K562 (cell line): Measurements from ENCODE around the gene SLC27A2. TPM values are rescaled to one million over a fixed set of nuclear protein-coding genes. Genes with fewer than 3 reads are reported as not detected.

Experiments used
- ADNP ChIP-seq: fragments of 200-800 bp; sonication (Bioruptor generic); IDR thresholded peaks from 2 replicates; pipeline ENCODE4 v1.6.1; 2016; ENCODE audit warnings: missing genetic modification characterization, missing compliant biosample characterization
- HMG20A ChIP-seq: fragments of 450-650 bp; formaldehyde crosslinking; conservative IDR thresholded peaks from 2 replicates; pipeline ENCODE4 v1.4.0; 2020; ENCODE audit warnings: mild to moderate bottlenecking, mixed read lengths
- MCM3 ChIP-seq: fragments of 450-650 bp; IDR thresholded peaks from 2 replicates; pipeline ENCODE4 v1.6.1; 2016
- PPARD ChIP-seq: fragments of 250-450 bp; sonication (Bioruptor Pico); IDR thresholded peaks from 2 replicates; pipeline ENCODE4 v1.8.0; 2022; ENCODE audit warnings: inconsistent platforms, mild to moderate bottlenecking, moderate library complexity
- ZFPM2 ChIP-seq: fragments of 250-450 bp; sonication (Bioruptor Pico); IDR thresholded peaks from 2 replicates; pipeline ENCODE4 v1.5.1; 2022; ENCODE audit warnings: mild to moderate bottlenecking
- ZNF239 ChIP-seq: fragments of 250-450 bp; sonication (Bioruptor Pico); IDR thresholded peaks from 2 replicates; pipeline ENCODE4 v1.4.0; 2020; ENCODE audit warnings: mild to moderate bottlenecking
- polyA plus RNA-seq, 8 experiments: library from polyadenylated mRNA; depleted of rRNA in 4 of 8; stranded (reverse) in 5 of 8; unstranded in 3 of 8; fragments of >200 nt; fragmentation: Nextera tagmentation in 2 of 8; fragmentation: Illumina TruSeq in 1 of 8; extraction: Ambion mirVana in 2 of 8; extraction: Trizol in 1 of 8; gene quantifications; 2 replicates each; pipeline versions ENCODE4 v1.2.1 to v1.2.3, GENCODE V29; 2011 to 2014; ENCODE audit warnings: inconsistent platforms in 1 of 8, missing spikeins in 1 of 8
- total RNA-seq, 7 experiments: library from RNA; depleted of rRNA in 6 of 7; stranded (reverse); fragments of >200 nt in 6 of 7; fragmentation: Illumina TruSeq in 2 of 7; extraction: Trizol in 2 of 7; gene quantifications; 2 replicates each; pipeline versions ENCODE4 v1.2.1 to v1.2.3, GENCODE V29; 2011 to 2021; ENCODE audit warnings: low replicate concordance in 1 of 7
- TF ChIP-seq, protein P1 (sequence below), 3 experiments: IDR thresholded peaks in 2 of 3; conservative IDR thresholded peaks in 1 of 3; 2 replicates each; pipeline ENCODE4 v1.5.1; 2011 to 2012; ENCODE audit warnings: low read length in 3 of 3, mild to moderate bottlenecking in 3 of 3, control low read depth in 2 of 3, improper control_type of control experiment in 1 of 3, inconsistent platforms in 1 of 3, low read depth in 1 of 3, mixed read lengths in 1 of 3, moderate library complexity in 1 of 3; ENCODE audit not compliant: insufficient read depth in 2 of 3
- TF ChIP-seq, protein P2 (sequence below), 2 experiments: fragments of 450-650 bp; formaldehyde crosslinking in 1 of 2; IDR thresholded peaks; 2 replicates each; pipeline versions ENCODE4 v1.4.0 to v1.6.1; 2014 to 2020; ENCODE audit warnings: mild to moderate bottlenecking in 2 of 2, borderline replicate concordance in 1 of 2, low read depth in 1 of 2
- TF ChIP-seq, protein P3 (sequence below): fragments of 450-650 bp; IDR thresholded peaks from 2 replicates; pipeline ENCODE4 v1.6.1; 2016
- TF ChIP-seq, protein P4 (sequence below), 3 experiments: fragments of 200-800 bp in 1 of 3; sonication (Bioruptor generic) in 1 of 3; sonication (generic) in 1 of 3; formaldehyde crosslinking in 1 of 3; IDR thresholded peaks; 2 replicates each; pipeline versions ENCODE4 v1.6.1 to v1.8.0; 2016 to 2022; ENCODE audit warnings: mild to moderate bottlenecking in 2 of 3, missing compliant biosample characterization in 2 of 3, missing genetic modification characterization in 2 of 3, missing genetic modification reagents in 1 of 3
- TF ChIP-seq, protein P5 (sequence below), 2 experiments: IDR thresholded peaks in 1 of 2; conservative IDR thresholded peaks in 1 of 2; 2 replicates each; pipeline ENCODE4 v1.6.1; 2016; ENCODE audit warnings: low read depth in 2 of 2, mild to moderate bottlenecking in 1 of 2, missing compliant biosample characterization in 1 of 2, missing genetic modification characterization in 1 of 2, moderate library complexity in 1 of 2

The SLC27A2 gene
- total and polyA plus RNA-seq, 9 of the 15 experiments (the other 6 are each of a cell fraction or from before 2014, with no cell fraction given), result 4.9 to 38.0 (median 22.7) TPM

DNA sequence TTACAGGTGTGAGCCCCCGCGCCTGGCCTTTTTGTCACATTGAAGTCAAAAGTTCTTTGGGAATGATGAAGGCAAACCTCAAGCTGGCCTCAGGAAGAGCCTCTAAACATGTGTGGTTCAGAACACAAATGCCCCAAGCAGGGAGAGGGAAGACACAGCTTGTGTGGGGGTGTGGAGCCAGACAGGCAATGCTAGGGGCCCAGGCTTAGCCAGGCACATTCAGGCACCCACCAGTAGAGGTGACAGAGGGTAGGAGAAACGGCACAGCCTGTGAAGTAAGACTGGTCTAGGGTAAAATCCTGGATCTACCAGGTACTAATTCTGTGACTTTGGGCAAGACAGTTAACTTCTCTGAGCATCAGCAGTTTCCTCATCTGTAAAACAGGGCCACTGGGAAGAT is 80.0 kb downstream of the SLC27A2 start (continued):
- TF ChIP-seq, protein P1, sequence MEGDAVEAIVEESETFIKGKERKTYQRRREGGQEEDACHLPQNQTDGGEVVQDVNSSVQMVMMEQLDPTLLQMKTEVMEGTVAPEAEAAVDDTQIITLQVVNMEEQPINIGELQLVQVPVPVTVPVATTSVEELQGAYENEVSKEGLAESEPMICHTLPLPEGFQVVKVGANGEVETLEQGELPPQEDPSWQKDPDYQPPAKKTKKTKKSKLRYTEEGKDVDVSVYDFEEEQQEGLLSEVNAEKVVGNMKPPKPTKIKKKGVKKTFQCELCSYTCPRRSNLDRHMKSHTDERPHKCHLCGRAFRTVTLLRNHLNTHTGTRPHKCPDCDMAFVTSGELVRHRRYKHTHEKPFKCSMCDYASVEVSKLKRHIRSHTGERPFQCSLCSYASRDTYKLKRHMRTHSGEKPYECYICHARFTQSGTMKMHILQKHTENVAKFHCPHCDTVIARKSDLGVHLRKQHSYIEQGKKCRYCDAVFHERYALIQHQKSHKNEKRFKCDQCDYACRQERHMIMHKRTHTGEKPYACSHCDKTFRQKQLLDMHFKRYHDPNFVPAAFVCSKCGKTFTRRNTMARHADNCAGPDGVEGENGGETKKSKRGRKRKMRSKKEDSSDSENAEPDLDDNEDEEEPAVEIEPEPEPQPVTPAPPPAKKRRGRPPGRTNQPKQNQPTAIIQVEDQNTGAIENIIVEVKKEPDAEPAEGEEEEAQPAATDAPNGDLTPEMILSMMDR (IDR thresholded peaks at IDR 0.05 in 2 of 3, conservative IDR thresholded peaks at IDR 0.05 in 1 of 3; ENCODE audit: insufficient read depth in 2 of 3, low read depth in 1 of 3, low read length in 3 of 3), result peak; percentile 31 to 42 (median 40); a peak in 4 of 6 replicates
- TF ChIP-seq, protein P2, sequence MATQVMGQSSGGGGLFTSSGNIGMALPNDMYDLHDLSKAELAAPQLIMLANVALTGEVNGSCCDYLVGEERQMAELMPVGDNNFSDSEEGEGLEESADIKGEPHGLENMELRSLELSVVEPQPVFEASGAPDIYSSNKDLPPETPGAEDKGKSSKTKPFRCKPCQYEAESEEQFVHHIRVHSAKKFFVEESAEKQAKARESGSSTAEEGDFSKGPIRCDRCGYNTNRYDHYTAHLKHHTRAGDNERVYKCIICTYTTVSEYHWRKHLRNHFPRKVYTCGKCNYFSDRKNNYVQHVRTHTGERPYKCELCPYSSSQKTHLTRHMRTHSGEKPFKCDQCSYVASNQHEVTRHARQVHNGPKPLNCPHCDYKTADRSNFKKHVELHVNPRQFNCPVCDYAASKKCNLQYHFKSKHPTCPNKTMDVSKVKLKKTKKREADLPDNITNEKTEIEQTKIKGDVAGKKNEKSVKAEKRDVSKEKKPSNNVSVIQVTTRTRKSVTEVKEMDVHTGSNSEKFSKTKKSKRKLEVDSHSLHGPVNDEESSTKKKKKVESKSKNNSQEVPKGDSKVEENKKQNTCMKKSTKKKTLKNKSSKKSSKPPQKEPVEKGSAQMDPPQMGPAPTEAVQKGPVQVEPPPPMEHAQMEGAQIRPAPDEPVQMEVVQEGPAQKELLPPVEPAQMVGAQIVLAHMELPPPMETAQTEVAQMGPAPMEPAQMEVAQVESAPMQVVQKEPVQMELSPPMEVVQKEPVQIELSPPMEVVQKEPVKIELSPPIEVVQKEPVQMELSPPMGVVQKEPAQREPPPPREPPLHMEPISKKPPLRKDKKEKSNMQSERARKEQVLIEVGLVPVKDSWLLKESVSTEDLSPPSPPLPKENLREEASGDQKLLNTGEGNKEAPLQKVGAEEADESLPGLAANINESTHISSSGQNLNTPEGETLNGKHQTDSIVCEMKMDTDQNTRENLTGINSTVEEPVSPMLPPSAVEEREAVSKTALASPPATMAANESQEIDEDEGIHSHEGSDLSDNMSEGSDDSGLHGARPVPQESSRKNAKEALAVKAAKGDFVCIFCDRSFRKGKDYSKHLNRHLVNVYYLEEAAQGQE (IDR thresholded peaks at IDR 0.05; ENCODE audit: borderline replicate concordance), result no peak
- TF ChIP-seq, protein P2 (CRISPR knock-in tag; IDR thresholded peaks at IDR 0.05; ENCODE audit: low read depth), result no peak
- TF ChIP-seq, protein P3, sequence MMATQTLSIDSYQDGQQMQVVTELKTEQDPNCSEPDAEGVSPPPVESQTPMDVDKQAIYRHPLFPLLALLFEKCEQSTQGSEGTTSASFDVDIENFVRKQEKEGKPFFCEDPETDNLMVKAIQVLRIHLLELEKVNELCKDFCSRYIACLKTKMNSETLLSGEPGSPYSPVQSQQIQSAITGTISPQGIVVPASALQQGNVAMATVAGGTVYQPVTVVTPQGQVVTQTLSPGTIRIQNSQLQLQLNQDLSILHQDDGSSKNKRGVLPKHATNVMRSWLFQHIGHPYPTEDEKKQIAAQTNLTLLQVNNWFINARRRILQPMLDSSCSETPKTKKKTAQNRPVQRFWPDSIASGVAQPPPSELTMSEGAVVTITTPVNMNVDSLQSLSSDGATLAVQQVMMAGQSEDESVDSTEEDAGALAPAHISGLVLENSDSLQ, result no peak
- TF ChIP-seq ZNF239 (CRISPR knock-in tag) (no peak), HMG20A (CRISPR knock-in tag) (no peak), ZFPM2 (CRISPR knock-in tag) (no peak), PPARD (CRISPR knock-in tag) (no peak), MCM3 (no peak), ADNP (tag) (peak; percentile 40; the same call in 1 of the 2 replicates)
- TF ChIP-seq, protein P4, sequence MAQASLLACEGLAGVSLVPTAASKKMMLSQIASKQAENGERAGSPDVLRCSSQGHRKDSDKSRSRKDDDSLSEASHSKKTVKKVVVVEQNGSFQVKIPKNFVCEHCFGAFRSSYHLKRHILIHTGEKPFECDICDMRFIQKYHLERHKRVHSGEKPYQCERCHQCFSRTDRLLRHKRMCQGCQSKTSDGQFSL (CRISPR knock-in tag; IDR thresholded peaks at IDR 0.05), result peak; percentile 81
- TF ChIP-seq, protein P4 (tag; IDR thresholded peaks at IDR 0.05), result no peak
- TF ChIP-seq, protein P5, sequence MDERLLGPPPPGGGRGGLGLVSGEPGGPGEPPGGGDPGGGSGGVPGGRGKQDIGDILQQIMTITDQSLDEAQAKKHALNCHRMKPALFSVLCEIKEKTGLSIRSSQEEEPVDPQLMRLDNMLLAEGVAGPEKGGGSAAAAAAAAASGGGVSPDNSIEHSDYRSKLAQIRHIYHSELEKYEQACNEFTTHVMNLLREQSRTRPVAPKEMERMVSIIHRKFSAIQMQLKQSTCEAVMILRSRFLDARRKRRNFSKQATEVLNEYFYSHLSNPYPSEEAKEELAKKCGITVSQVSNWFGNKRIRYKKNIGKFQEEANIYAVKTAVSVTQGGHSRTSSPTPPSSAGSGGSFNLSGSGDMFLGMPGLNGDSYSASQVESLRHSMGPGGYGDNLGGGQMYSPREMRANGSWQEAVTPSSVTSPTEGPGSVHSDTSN (CRISPR knock-in tag; IDR thresholded peaks at IDR 0.05; ENCODE audit: low read depth), result no peak
- TF ChIP-seq, protein P5 (tag; conservative IDR thresholded peaks at IDR 0.05; ENCODE audit: low read depth), result no peak
